Ovary (tissue), 3 donors: ENCODE results near the gene ROS1.

ENCODE experiments used
- POLR2A ChIP-seq: fragments of 450-650 bp; IDR thresholded peaks from one replicate; pipeline ENCODE4 v1.6.1; 2017; ENCODE audit warnings: antibody characterized with exemption, mild to moderate bottlenecking, moderate library complexity
- TF ChIP-seq, protein P1 (sequence below), 3 donors: fragments of 450-650 bp in 2 of 3; fragments of 200-600 bp in 1 of 3; IDR thresholded peaks; one replicate each; pipeline versions ENCODE4 v1.5.1 to v1.8.0; 2016 to 2022; ENCODE audit warnings: antibody characterized with exemption in 3 of 3, mild to moderate bottlenecking in 1 of 3
- donor health status: DM: no; HTN: no; CAD: no.

DNA sequence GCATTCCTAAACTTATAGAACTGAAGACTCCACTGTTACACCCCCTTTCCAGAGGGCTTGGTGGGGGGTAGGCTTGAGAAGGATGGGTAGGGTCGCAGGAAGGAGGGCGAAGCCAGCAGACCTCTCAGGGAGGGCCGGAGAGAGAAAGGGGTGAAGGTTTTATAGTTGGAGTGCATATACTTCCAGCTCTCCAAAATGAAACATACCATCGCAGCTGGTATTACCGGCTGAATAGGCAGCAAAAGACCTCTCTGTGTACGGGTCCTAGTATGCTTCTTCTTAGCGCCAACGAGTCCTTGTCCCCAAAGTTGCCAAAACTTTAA, 161.4 kb downstream of the ROS1 start:
- TF ChIP-seq, protein P1, sequence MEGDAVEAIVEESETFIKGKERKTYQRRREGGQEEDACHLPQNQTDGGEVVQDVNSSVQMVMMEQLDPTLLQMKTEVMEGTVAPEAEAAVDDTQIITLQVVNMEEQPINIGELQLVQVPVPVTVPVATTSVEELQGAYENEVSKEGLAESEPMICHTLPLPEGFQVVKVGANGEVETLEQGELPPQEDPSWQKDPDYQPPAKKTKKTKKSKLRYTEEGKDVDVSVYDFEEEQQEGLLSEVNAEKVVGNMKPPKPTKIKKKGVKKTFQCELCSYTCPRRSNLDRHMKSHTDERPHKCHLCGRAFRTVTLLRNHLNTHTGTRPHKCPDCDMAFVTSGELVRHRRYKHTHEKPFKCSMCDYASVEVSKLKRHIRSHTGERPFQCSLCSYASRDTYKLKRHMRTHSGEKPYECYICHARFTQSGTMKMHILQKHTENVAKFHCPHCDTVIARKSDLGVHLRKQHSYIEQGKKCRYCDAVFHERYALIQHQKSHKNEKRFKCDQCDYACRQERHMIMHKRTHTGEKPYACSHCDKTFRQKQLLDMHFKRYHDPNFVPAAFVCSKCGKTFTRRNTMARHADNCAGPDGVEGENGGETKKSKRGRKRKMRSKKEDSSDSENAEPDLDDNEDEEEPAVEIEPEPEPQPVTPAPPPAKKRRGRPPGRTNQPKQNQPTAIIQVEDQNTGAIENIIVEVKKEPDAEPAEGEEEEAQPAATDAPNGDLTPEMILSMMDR (IDR thresholded peaks at IDR 0.05): no peak
- no peak for TF ChIP-seq POLR2A
